ENCODE data around the gene NUP210.

NUP210 gene

DNA sequence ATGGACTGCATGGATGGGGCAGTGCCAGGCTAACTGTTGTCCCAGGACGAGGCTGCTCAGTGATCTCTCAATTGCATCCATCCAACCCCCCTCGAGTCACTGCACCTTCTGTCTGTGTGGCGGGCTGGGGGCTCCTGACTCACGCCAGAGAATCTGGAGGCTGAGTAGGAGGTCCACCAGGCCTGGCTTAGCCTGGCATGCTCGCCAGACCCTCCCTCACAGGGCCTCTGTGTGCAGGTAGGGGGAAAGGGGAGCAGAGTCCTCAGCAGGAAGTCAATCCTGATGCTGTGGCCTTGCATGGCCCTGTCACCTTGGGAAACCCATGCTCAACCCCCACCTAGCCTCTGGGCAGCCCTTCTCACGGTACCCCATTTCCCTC is 140.6 kb downstream of the NUP210 start:
- H3K4me3 ChIP-seq (ENCODE audit: extremely low read depth, insufficient read depth, low read length, poor library complexity, severe bottlenecking) = no peak overlapping the region
- WGBS, 2 experiments (ENCODE audit: insufficient coverage in 2 of 2) = 93 to 96% methylated on average over 3 to 6 of the region's 6 CpGs
- peaks cover 34% of the 10 kb centered on the region for H3K4me1 ChIP-seq (ENCODE audit: control insufficient read depth, insufficient read depth, low read length, poor library complexity, severe bottlenecking)
- no peak overlapping the region for H3K27ac ChIP-seq (ENCODE audit: low read depth, low read length, severe bottlenecking)
- H3K9me3 ChIP-seq (ENCODE audit: control insufficient read depth, low read length) = peaks cover 10% of the 10 kb centered on the region
- no peaks in the 10 kb centered on the region for H3K36me3 ChIP-seq (ENCODE audit: control insufficient read depth, insufficient read depth, low read length)

DNA sequence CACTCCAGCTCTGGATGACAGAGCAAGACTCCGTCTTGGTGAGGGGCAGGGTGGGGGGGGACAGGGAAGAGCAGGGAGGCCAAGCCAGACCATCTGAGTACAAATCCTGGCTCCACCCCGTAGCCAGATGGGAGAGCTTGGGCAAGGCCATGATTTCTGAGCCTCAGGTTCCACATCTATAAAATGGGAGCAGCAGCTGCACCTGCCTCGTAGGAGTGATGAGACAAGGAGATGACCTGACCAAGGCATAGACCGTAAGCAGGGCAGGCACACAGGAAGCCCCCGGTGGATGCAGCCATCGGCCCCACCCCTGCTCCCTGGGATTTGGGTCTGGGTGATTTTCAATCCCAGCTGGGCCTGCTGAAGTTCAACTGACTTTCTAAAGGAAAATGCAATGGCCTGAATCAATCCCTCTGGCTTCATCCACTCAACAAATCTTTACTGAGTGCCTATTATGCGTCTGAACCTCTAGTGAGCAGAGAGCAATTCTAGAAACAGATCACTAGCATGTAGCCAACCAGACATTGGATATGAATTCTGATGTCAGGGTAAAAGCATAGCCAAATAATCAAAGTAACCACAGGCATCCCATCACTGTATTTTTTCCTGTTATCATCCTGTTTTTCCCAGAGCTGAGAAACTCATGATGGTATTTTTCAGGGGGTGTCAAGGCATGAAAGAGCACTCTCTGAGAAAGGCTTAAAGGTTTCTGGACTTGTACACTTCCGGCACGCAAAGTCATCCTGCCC is 141.2 kb downstream of the NUP210 start:
- 96 to 97% methylated on average over 5 to 8 of the region's 9 CpGs for WGBS, 2 experiments (ENCODE audit: insufficient coverage in 2 of 2)
- no peak overlapping the region for H3K27ac ChIP-seq (ENCODE audit: low read depth, low read length, severe bottlenecking)
- peaks cover 4% of the 10 kb centered on the region for H3K9me3 ChIP-seq (ENCODE audit: control insufficient read depth, low read length)

DNA sequence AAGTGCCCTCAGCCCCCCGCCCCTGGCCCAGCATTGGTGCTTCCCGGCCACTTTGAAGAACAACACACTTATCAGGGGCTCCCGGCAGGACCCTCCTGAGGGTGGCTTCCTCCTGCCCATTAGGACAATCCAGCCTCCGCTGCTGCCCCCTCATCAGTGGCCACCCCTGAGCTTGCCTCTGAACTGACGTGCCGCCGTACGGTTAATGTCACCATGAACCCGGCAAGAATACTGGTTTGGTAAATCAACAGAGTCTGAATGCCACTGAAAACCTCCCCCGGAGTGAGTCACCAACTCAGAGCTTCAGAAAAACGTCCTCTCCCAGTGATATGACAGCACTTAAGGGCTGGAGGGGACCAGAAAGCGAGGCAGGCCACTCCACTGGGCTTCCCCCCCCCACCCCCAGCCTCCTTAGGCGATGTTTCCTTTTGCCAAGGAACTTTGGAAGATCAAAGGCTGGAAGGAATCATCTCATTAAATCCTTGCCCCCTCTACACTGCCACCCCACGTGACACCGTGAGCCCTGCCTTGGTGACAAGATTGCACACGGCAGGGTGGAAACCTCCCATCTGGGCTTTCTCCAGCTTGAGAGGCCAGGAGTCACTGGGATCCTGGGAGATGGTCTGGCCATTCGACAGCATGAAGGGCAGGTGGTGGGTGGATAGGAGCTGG is 142.1 kb downstream of the NUP210 start:
- H3K9me3 ChIP-seq (ENCODE audit: control insufficient read depth, low read length) = no peaks in the 10 kb centered on the region
- H3K36me3 ChIP-seq (ENCODE audit: control insufficient read depth, insufficient read depth, low read length) = no peaks in the 10 kb centered on the region
- H3K4me1 ChIP-seq (ENCODE audit: control insufficient read depth, insufficient read depth, low read length, poor library complexity, severe bottlenecking) = peaks cover 34% of the 10 kb centered on the region
- no peak overlapping the region for H3K4me3 ChIP-seq (ENCODE audit: extremely low read depth, insufficient read depth, low read length, poor library complexity, severe bottlenecking)
- H3K27ac ChIP-seq (ENCODE audit: low read depth, low read length, severe bottlenecking) = peak overlapping the region; percentile 86
- 42 to 64% methylated on average over 11 to 13 of the region's 17 CpGs for WGBS, 2 experiments (ENCODE audit: insufficient coverage in 2 of 2)

More for the DNA sequence above, 141.2 kb downstream of the NUP210 start:
- no peaks in the 10 kb centered on the region for H3K36me3 ChIP-seq (ENCODE audit: control insufficient read depth, insufficient read depth, low read length)
- H3K4me3 ChIP-seq (ENCODE audit: extremely low read depth, insufficient read depth, low read length, poor library complexity, severe bottlenecking) = no peak overlapping the region
- peaks cover 34% of the 10 kb centered on the region for H3K4me1 ChIP-seq (ENCODE audit: control insufficient read depth, insufficient read depth, low read length, poor library complexity, severe bottlenecking)

DNA sequence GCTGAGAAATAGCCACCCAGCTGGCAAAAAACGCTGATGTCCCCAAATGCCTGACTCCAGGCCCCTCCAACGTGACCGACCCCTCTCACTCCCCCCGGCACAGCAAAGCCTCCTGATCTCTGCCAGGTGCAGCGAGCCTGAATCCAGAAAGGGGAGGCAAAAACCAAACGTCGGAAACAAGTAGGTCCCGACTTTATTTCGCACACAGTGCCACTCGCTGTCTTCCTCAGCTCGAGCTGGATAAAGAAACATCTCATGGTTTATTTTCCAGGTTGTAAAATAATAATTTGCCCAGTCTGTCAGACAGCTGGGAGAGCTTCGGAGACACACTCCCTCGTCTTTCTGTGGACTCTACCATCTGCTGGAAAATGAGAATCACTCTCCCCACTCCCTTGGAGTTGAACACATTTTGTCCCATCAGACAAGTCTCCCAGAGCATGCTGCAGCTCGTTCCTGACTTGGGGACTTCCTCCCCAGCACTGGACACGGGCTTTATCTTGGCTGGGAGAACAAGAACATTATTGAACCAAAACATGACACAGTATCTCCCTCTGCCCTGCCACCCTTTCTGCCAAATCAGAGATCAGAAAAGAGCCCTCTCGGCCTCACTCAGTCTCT is 142.8 kb downstream of the NUP210 start:
- H3K4me3 ChIP-seq (ENCODE audit: extremely low read depth, insufficient read depth, low read length, poor library complexity, severe bottlenecking) = no peak overlapping the region
- peak overlapping the region; percentile 86 for H3K27ac ChIP-seq (ENCODE audit: low read depth, low read length, severe bottlenecking)
- peaks cover 34% of the 10 kb centered on the region for H3K4me1 ChIP-seq (ENCODE audit: control insufficient read depth, insufficient read depth, low read length, poor library complexity, severe bottlenecking)
- no peaks in the 10 kb centered on the region for H3K36me3 ChIP-seq (ENCODE audit: control insufficient read depth, insufficient read depth, low read length)
- 82 to 86% methylated on average over 13 to 16 of the region's 16 CpGs for WGBS, 2 experiments (ENCODE audit: insufficient coverage in 2 of 2)
- no peaks in the 10 kb centered on the region for H3K9me3 ChIP-seq (ENCODE audit: control insufficient read depth, low read length)

DNA sequence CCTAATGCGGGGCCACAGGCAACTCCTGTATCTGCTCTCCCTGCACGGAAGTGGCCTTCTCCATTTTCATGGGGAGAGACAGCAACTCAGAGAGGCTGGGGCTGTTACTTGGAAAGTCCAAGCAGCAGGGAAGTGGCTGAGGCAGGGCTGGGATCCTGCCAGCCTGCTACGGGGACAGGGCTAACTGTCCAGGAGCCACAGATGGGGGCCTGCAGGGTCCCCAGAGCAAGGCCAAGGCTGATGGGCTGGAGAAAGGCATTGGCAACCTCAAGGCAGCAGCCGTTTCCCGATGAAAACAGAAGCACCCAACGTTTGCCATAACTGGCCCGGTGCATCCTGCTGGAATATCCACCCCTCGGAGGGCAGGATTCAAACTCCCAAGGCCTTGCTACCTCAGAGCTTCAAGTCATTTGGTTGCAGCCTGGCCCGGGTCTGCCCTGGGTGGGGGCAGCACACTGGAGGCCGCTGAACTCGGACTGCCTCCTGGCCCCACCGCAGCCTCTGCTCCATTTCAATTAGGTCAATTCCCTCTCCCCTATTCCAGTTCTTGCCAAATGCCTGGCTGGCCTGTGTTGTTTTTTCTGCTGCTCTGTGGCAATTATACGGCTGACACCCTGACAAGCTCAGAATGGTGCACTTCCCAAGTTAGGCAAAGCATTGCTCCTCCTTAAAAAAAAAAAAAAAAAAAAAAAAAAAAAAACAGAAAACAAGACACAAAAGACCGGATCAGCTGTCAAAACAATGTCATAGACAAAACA is 143.5 kb downstream of the NUP210 start:
- 85 to 91% methylated on average over 11 to 12 of the region's 14 CpGs for WGBS, 2 experiments (ENCODE audit: insufficient coverage in 2 of 2)
- H3K4me3 ChIP-seq (ENCODE audit: extremely low read depth, insufficient read depth, low read length, poor library complexity, severe bottlenecking) = no peak overlapping the region
- H3K27ac ChIP-seq (ENCODE audit: low read depth, low read length, severe bottlenecking) = no peak overlapping the region
- peaks cover 34% of the 10 kb centered on the region for H3K4me1 ChIP-seq (ENCODE audit: control insufficient read depth, insufficient read depth, low read length, poor library complexity, severe bottlenecking)
- no peaks in the 10 kb centered on the region for H3K36me3 ChIP-seq (ENCODE audit: control insufficient read depth, insufficient read depth, low read length)
- H3K9me3 ChIP-seq (ENCODE audit: control insufficient read depth, low read length) = no peaks in the 10 kb centered on the region

DNA sequence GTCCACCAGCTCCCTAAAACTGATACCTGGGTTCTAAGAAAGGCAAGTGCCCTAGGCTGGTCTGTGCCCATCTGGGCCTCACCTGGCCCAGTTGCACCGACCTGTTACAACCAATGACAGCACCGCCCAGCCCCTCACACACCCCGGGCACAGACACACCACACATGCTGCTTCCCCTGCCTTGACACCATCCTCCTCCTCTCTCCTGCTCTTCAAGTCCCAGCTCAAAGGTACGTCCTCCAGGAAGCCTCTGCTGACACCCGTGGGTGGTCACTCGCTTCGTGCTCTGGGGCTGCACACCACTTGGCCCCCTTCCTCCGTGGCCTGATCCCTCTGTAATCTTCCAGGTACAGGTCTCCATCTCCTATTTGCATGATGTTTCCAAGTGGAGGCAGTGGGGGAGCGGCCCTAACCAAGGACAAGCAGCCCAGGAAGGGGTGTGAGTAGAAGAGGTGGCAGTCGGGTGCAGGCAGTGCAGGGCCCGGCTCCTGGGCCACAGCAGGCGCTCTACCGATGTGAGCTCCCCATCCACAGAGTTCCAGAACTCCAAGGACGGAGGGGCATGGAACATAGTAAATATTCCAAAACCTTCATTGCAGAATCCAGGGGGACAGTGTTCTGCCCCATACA is 144.6 kb downstream of the NUP210 start:
- peaks cover 26% of the 10 kb centered on the region for H3K4me1 ChIP-seq (ENCODE audit: control insufficient read depth, insufficient read depth, low read length, poor library complexity, severe bottlenecking)
- H3K4me3 ChIP-seq (ENCODE audit: extremely low read depth, insufficient read depth, low read length, poor library complexity, severe bottlenecking) = no peak overlapping the region
- H3K36me3 ChIP-seq (ENCODE audit: control insufficient read depth, insufficient read depth, low read length) = no peaks in the 10 kb centered on the region
- no peaks in the 10 kb centered on the region for H3K9me3 ChIP-seq (ENCODE audit: control insufficient read depth, low read length)
- WGBS, 2 experiments (ENCODE audit: insufficient coverage in 2 of 2) = 93 to 94% methylated on average over 11 to 12 of the region's 14 CpGs
- H3K27ac ChIP-seq (ENCODE audit: low read depth, low read length, severe bottlenecking) = no peak overlapping the region

DNA sequence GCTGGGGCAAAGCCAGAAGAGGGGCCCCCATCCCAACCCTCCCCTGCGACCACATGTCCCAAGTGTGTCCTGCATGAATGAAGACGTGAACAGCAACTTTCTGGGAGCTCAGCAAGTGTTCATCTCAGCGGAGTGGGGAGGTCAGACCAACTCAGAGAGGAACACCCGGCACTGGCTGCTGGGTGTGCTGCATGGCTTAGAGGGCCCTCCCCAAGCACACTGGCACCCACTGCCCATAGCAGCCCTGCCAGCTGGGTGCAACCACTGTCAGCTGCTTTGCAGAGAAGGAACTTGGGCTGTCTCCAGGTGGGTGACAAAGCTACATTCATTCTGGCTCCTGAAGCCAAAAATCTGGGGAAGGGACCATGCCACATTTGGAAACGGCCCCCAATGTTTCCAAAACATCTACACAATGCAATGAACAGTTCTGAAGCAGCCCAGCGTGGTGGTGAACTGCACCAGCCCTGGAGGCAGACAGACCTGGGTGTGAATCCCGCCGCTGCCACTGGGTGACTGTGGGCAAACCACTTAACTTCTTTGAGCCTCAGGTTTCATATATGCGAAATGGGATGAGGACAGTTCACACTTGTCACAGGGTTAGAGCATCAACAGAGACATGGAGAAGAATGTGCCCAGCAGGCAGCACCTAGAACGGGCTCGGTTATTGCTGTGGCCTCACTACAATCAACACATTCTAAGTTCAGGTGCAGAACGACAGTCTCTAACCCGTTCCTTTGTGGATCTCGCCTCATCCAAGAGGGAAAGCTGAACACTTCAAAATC is 145.4 kb downstream of the NUP210 start:
- no peaks in the 10 kb centered on the region for H3K9me3 ChIP-seq (ENCODE audit: control insufficient read depth, low read length)
- H3K4me3 ChIP-seq (ENCODE audit: extremely low read depth, insufficient read depth, low read length, poor library complexity, severe bottlenecking) = no peak overlapping the region
- peaks cover 26% of the 10 kb centered on the region for H3K4me1 ChIP-seq (ENCODE audit: control insufficient read depth, insufficient read depth, low read length, poor library complexity, severe bottlenecking)
- WGBS, 2 experiments (ENCODE audit: insufficient coverage in 2 of 2) = 93 to 94% methylated on average over 12 to 14 of the region's 14 CpGs
- no peak overlapping the region for H3K27ac ChIP-seq (ENCODE audit: low read depth, low read length, severe bottlenecking)
- no peaks in the 10 kb centered on the region for H3K36me3 ChIP-seq (ENCODE audit: control insufficient read depth, insufficient read depth, low read length)

DNA sequence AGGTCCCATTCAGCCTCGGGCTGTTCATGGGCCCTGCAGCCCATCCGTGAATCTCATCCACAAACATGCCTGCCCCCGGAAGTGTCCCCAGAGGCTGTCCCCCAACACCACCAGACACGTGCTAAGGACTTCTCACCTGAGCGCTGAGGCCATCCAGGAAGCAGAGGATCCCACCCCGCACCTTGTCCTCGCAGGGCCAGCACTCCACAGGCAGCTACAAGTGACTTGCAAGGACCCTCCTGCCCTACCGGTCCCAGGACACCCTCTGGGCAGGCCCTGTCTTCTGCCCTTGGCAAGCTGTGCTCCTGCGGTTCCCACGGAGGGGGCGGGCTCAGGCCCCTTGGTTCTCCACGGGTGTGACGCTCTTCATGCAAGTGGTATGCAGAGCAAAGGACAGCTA is 146.0 kb downstream of the NUP210 start:
- no peak overlapping the region for H3K4me3 ChIP-seq (ENCODE audit: extremely low read depth, insufficient read depth, low read length, poor library complexity, severe bottlenecking)
- 78 to 80% methylated on average over 12 to 13 of the region's 13 CpGs for WGBS, 2 experiments (ENCODE audit: insufficient coverage in 2 of 2)
- no peaks in the 10 kb centered on the region for H3K36me3 ChIP-seq (ENCODE audit: control insufficient read depth, insufficient read depth, low read length)
- no peak overlapping the region for H3K27ac ChIP-seq (ENCODE audit: low read depth, low read length, severe bottlenecking)
- H3K9me3 ChIP-seq (ENCODE audit: control insufficient read depth, low read length) = no peaks in the 10 kb centered on the region
- peaks cover 25% of the 10 kb centered on the region for H3K4me1 ChIP-seq (ENCODE audit: control insufficient read depth, insufficient read depth, low read length, poor library complexity, severe bottlenecking)

DNA sequence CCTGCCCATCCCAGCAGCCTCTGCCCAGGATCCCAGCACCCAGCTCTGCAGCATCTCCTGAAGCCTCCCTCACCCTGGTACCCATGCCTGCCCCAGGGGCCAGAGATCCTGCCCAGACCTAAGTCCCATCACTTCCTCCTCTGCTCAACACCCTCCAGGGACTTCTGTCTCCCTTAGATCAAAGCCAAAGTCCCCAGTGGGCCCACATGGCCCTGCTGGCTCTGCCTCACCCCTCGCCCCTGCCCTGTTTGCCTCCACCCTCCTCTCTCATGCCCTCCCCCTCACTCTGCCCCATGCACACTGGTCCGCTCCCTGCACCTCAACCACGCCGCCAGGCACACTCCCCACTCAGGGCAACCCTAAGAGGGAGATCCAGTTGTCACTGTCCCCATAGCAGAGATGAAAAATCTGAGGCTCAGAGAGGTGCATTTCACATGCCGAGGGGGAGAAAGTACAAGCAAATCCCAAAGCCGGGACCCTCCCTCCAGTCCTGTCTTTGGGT is 146.5 kb downstream of the NUP210 start:
- no peaks in the 10 kb centered on the region for H3K36me3 ChIP-seq (ENCODE audit: control insufficient read depth, insufficient read depth, low read length)
- peaks cover 21% of the 10 kb centered on the region for H3K4me1 ChIP-seq (ENCODE audit: control insufficient read depth, insufficient read depth, low read length, poor library complexity, severe bottlenecking)
- no peaks in the 10 kb centered on the region for H3K9me3 ChIP-seq (ENCODE audit: control insufficient read depth, low read length)
- H3K4me3 ChIP-seq (ENCODE audit: extremely low read depth, insufficient read depth, low read length, poor library complexity, severe bottlenecking) = no peak overlapping the region
- 94 to 98% methylated on average over 5 to 6 of the region's 6 CpGs for WGBS, 2 experiments (ENCODE audit: insufficient coverage in 2 of 2)
- no peak overlapping the region for H3K27ac ChIP-seq (ENCODE audit: low read depth, low read length, severe bottlenecking)

Data from mesodermal cell (in vitro differentiated cells).